ENCODE measurements around the gene RPIA. TPM values are rescaled to one million over a fixed set of nuclear protein-coding genes. Genes with fewer than 3 reads are reported as not detected.
"Not testable (repeated sequence)": the region's sequence is repeated elsewhere in the genome, so short reads cannot be mapped to it uniquely, and the experiment has no call there.

Gene RPIA
- total RNA-seq, 4 donors from 2014 or later = 6.5 to 17.6 (median 11.0) TPM

GRCh38 chr2:88770016-88770415, 78.5 kb downstream of the RPIA start:
- intact Hi-C loops (cut with DNase I) = no loop called here
- Histone ChIP-seq H3K27me3 (peaks cover 0 to 29% (median 0%) of the 10 kb centered on the region in 4 donors), H3K27ac (no peak overlapping the region), H3K9me3 (no peaks in the 10 kb centered on the region), H3K4me1 (peaks cover 7 to 12% (median 8%) of the 10 kb centered on the region in 3 donors), H3K4me3 (no peak overlapping the region), H3K36me3 (no peaks in the 10 kb centered on the region)
- WGBS, 2 donors = 67 to 78% methylated on average over 4 of the region's 4 CpGs
- TF ChIP-seq POLR2A (IDR thresholded peaks at IDR 0.05) = no peak
- TF ChIP-seq, protein P1, sequence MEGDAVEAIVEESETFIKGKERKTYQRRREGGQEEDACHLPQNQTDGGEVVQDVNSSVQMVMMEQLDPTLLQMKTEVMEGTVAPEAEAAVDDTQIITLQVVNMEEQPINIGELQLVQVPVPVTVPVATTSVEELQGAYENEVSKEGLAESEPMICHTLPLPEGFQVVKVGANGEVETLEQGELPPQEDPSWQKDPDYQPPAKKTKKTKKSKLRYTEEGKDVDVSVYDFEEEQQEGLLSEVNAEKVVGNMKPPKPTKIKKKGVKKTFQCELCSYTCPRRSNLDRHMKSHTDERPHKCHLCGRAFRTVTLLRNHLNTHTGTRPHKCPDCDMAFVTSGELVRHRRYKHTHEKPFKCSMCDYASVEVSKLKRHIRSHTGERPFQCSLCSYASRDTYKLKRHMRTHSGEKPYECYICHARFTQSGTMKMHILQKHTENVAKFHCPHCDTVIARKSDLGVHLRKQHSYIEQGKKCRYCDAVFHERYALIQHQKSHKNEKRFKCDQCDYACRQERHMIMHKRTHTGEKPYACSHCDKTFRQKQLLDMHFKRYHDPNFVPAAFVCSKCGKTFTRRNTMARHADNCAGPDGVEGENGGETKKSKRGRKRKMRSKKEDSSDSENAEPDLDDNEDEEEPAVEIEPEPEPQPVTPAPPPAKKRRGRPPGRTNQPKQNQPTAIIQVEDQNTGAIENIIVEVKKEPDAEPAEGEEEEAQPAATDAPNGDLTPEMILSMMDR (IDR thresholded peaks at IDR 0.05) = no peak
- no peak for DNase-seq

DNA sequence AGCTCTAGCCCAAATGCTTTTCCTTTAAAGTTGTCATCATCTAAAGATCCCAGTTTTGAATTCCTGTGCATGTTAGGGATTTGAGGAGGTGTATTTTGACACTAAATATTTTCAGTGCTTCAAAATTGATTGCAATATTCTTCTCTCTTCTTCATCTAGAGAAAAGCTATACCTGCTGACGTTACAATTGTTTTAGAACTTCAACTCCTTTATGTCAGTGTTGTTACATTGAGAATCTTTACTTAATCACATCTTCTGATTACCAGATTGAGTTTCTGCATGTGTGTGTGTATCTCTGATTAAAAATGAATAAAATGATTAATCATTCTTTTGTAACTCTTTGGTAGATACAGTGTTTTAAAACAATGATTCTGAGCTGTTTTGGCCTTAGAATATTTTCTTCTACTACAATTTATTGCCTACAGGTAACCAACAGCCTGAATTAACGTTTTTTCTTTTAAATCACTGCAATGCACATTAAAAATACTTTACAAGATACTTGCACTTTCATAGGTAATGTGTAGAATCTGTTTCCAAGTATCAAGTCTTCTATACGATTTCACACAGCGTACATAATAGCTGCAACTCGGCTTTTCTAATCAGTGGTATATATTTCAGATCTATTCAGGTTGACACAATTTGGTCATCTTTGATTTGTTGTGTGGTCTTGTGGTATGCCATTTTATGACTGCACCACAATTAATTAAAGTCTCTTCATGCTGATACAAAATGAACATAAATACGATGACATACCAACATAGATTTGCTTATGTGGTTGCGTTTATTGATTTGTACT, 82.0 kb downstream of the RPIA start:
- H3K4me3 ChIP-seq; DNase-seq; intact Hi-C loops (cut with DNase I); H3K9me3 ChIP-seq; H3K36me3 ChIP-seq; H3K4me1 ChIP-seq; H3K27ac ChIP-seq: not testable (repeated sequence)
- 50 to 58% methylated on average over 7 of the region's 7 CpGs for WGBS, 2 donors
- H3K27me3 ChIP-seq = peaks cover 0 to 12% (median 0%) of the 10 kb centered on the region in 4 donors

DNA sequence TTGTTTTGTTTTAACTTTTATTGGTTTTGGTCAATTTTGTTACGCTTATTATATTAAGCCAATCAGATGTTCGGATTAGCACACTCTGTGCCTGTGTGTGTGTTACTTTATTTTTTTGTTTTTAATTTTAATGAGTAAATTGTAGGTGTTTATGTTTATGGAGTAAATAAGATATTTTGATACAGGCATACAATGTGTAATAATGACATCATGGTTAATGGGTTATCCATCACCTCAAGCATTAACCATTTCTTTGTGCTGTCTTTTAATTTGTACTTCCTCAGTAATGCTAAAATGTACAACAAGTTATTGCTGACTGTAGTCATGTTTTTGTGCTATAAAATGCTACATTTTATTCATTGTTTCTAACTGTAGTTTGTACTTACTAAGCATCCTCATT, 97.7 kb downstream of the RPIA start:
- H3K4me1 ChIP-seq; H3K4me3 ChIP-seq; H3K27me3 ChIP-seq; H3K9me3 ChIP-seq; intact Hi-C loops (cut with DNase I); H3K36me3 ChIP-seq; H3K27ac ChIP-seq; DNase-seq: not testable (repeated sequence)
- WGBS, 2 donors = 89 to 94% methylated on average over 2 of the region's 2 CpGs

- H3K4me1 ChIP-seq; H3K27me3 ChIP-seq; H3K27ac ChIP-seq; DNase-seq; intact Hi-C loops (cut with DNase I); H3K36me3 ChIP-seq; H3K4me3 ChIP-seq; H3K9me3 ChIP-seq: not testable (repeated sequence)
- WGBS, 2 donors = 70 to 75% methylated on average over 2 of the region's 2 CpGs
Observed at GRCh38 chr2:88795932-88796331, 104.5 kb downstream of the RPIA start.

- 74 to 86% methylated on average over 1 of the region's 1 CpG for WGBS, 2 donors
- H3K4me3 ChIP-seq; DNase-seq; H3K36me3 ChIP-seq; H3K4me1 ChIP-seq; intact Hi-C loops (cut with DNase I); H3K9me3 ChIP-seq; H3K27me3 ChIP-seq; H3K27ac ChIP-seq: not testable (repeated sequence)
Observed at GRCh38 chr2:88796523-88796922, 105.0 kb downstream of the RPIA start.

DNA sequence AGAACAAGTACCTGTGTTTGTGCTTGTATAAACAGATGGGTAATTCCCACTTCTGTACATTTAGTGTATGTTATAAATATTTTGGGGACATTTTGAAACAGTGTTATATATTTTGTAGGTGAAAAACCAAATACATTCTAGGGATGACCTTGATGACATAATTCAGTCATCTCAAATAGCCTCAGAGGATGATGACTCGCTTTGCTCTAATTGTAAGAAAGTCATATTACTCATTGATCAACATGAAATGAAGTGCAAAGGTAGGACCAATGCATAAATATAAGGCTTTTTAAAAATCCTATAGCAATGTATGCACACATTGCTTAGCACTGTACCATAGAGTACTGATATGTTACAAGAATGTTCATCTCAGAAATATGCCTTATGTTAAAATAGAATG, 105.7 kb downstream of the RPIA start:
- intact Hi-C loops (cut with DNase I); H3K27me3 ChIP-seq; DNase-seq; H3K36me3 ChIP-seq; H3K9me3 ChIP-seq; H3K4me1 ChIP-seq; H3K27ac ChIP-seq; H3K4me3 ChIP-seq: not testable (repeated sequence)
- WGBS, 2 donors = 21 to 53% methylated on average over 1 of the region's 1 CpG

Other genes starting within 250 kb of the RPIA start
- not detected for gene FOXI3, start 239.0 kb upstream of the RPIA start, total RNA-seq
- 10 to 100 TPM; 12.2 to 16.9 (median 16.7) TPM for gene EIF2AK3, start 64.2 kb upstream of the RPIA start, total RNA-seq